WTC11 (cell line): Measurements from ENCODE around the gene CENPV.

Experiments used
- ATF1 ChIP-seq: sonication (generic); formaldehyde crosslinking; IDR thresholded peaks from 2 replicates; pipeline ENCODE4 v1.8.1; 2023; ENCODE audit warnings: mild to moderate bottlenecking, moderate library complexity, missing genetic modification reagents
- FOXP1 ChIP-seq: sonication (generic); formaldehyde crosslinking; IDR thresholded peaks from 2 replicates; pipeline ENCODE4 v1.8.0; 2022; ENCODE audit warnings: missing genetic modification reagents, mild to moderate bottlenecking, moderate library complexity, borderline replicate concordance
- NFYB ChIP-seq: sonication (generic); formaldehyde crosslinking; conservative IDR thresholded peaks from 2 replicates; pipeline ENCODE4 v1.8.0; 2022; ENCODE audit warnings: low read depth, missing genetic modification reagents
- SP1 ChIP-seq: sonication (generic); formaldehyde crosslinking; conservative IDR thresholded peaks from 2 replicates; pipeline ENCODE4 v1.8.1; 2022; ENCODE audit warnings: missing genetic modification reagents
- ZNF416 ChIP-seq: fragments of 250-450 bp; sonication (Bioruptor Pico); IDR thresholded peaks from 2 replicates; pipeline ENCODE4 v1.9.0; 2021; ENCODE audit warnings: mild to moderate bottlenecking, inconsistent platforms
- TF ChIP-seq, protein P1 (sequence below): fragments of 200-600 bp; IDR thresholded peaks from 2 replicates; pipeline ENCODE4 v1.8.0; 2022; ENCODE audit warnings: antibody characterized with exemption
- TF ChIP-seq, protein P2 (sequence below): sonication (generic); formaldehyde crosslinking; IDR thresholded peaks from 2 replicates; pipeline ENCODE4 v1.8.0; 2022; ENCODE audit warnings: mild to moderate bottlenecking, missing genetic modification reagents
- TF ChIP-seq, protein P3 (sequence below): fragments of 250-450 bp; sonication (Bioruptor Pico); IDR thresholded peaks from 2 replicates; pipeline ENCODE4 v1.9.0; 2021; ENCODE audit warnings: moderate library complexity, mild to moderate bottlenecking, inconsistent platforms, borderline replicate concordance
- TF ChIP-seq, protein P4 (sequence below): sonication (generic); formaldehyde crosslinking; conservative IDR thresholded peaks from 2 replicates; pipeline ENCODE4 v1.8.1; 2023; ENCODE audit warnings: mild to moderate bottlenecking, low read depth, missing genetic modification reagents, moderate library complexity
- TF ChIP-seq, protein P5 (sequence below): sonication (generic); formaldehyde crosslinking; IDR thresholded peaks from 2 replicates; pipeline ENCODE4 v1.8.1; 2023; ENCODE audit warnings: mild to moderate bottlenecking, moderate library complexity, missing genetic modification reagents

DNA sequence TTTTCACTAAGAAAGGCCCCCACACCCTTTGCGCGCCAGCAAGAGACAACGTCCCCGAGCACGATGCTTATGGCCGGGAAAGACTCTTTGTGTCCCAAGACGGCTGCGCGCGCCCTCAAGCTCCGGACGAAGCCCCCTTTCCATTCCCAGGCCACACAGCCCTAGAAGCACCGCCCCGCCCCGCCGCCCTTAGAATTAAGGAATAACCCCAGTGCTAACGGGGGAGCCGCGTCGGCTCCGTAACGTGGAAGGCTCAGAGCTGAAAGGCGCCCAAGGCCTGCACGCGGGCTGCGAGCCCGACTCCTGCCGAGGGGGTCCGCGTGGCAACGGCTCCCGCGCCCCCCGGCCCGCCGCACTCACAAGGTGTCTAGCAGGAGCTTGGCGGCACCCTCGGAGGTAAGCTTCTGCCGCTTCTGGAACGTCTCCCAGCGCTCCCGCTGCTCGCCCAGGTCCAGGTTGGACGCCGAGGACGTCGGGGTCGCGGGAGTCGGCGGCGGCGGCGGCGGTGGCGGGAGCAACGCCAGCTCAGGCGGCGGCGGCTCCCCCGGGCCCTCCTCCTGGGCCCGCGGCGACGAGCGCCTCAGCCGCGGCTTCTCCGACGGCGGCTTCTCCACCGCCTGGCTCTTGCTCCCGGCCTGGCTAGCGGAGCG is 477 bp downstream of the CENPV start:
- TF ChIP-seq SP1 (CRISPR knock-in tag) = no peak
- no peak for TF ChIP-seq NFYB (CRISPR knock-in tag)
- TF ChIP-seq, protein P1, sequence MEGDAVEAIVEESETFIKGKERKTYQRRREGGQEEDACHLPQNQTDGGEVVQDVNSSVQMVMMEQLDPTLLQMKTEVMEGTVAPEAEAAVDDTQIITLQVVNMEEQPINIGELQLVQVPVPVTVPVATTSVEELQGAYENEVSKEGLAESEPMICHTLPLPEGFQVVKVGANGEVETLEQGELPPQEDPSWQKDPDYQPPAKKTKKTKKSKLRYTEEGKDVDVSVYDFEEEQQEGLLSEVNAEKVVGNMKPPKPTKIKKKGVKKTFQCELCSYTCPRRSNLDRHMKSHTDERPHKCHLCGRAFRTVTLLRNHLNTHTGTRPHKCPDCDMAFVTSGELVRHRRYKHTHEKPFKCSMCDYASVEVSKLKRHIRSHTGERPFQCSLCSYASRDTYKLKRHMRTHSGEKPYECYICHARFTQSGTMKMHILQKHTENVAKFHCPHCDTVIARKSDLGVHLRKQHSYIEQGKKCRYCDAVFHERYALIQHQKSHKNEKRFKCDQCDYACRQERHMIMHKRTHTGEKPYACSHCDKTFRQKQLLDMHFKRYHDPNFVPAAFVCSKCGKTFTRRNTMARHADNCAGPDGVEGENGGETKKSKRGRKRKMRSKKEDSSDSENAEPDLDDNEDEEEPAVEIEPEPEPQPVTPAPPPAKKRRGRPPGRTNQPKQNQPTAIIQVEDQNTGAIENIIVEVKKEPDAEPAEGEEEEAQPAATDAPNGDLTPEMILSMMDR = no peak
- TF ChIP-seq, protein P2, sequence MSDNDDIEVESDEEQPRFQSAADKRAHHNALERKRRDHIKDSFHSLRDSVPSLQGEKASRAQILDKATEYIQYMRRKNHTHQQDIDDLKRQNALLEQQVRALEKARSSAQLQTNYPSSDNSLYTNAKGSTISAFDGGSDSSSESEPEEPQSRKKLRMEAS (CRISPR knock-in tag) = peak; percentile 72; the same call in 1 of the 2 replicates
- TF ChIP-seq, protein P3, sequence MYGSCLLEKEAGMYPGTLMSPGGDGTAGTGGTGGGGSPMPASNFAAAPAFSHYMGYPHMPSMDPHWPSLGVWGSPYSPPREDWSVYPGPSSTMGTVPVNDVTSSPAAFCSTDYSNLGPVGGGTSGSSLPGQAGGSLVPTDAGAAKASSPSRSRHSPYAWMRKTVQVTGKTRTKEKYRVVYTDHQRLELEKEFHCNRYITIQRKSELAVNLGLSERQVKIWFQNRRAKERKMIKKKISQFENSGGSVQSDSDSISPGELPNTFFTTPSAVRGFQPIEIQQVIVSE (CRISPR knock-in tag) = no peak
- TF ChIP-seq, protein P4, sequence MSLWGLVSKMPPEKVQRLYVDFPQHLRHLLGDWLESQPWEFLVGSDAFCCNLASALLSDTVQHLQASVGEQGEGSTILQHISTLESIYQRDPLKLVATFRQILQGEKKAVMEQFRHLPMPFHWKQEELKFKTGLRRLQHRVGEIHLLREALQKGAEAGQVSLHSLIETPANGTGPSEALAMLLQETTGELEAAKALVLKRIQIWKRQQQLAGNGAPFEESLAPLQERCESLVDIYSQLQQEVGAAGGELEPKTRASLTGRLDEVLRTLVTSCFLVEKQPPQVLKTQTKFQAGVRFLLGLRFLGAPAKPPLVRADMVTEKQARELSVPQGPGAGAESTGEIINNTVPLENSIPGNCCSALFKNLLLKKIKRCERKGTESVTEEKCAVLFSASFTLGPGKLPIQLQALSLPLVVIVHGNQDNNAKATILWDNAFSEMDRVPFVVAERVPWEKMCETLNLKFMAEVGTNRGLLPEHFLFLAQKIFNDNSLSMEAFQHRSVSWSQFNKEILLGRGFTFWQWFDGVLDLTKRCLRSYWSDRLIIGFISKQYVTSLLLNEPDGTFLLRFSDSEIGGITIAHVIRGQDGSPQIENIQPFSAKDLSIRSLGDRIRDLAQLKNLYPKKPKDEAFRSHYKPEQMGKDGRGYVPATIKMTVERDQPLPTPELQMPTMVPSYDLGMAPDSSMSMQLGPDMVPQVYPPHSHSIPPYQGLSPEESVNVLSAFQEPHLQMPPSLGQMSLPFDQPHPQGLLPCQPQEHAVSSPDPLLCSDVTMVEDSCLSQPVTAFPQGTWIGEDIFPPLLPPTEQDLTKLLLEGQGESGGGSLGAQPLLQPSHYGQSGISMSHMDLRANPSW (CRISPR knock-in tag) = no peak
- no peak for TF ChIP-seq FOXP1 (CRISPR knock-in tag)
- no peak for TF ChIP-seq ZNF416 (CRISPR knock-in tag)
- TF ChIP-seq, protein P5, sequence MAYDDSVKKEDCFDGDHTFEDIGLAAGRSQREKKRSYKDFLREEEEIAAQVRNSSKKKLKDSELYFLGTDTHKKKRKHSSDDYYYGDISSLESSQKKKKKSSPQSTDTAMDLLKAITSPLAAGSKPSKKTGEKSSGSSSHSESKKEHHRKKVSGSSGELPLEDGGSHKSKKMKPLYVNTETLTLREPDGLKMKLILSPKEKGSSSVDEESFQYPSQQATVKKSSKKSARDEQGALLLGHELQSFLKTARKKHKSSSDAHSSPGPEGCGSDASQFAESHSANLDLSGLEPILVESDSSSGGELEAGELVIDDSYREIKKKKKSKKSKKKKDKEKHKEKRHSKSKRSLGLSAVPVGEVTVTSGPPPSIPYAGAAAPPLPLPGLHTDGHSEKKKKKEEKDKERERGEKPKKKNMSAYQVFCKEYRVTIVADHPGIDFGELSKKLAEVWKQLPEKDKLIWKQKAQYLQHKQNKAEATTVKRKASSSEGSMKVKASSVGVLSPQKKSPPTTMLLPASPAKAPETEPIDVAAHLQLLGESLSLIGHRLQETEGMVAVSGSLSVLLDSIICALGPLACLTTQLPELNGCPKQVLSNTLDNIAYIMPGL (CRISPR knock-in tag) = peak; percentile 71
- TF ChIP-seq ATF1 (CRISPR knock-in tag) = no peak
